GM12874 (cell line): ENCODE results near the gene CDCA3.

ENCODE experiments used
- CTCF ChIP-seq: IDR thresholded peaks from 2 replicates; pipeline ENCODE4 v1.5.1; 2011; ENCODE audit warnings: low read depth, mild to moderate bottlenecking, control low read depth, low read length, moderate library complexity; ENCODE audit not compliant: insufficient read depth

CDCA3 gene

GRCh38 chr12:6832125-6832524, 19.0 kb downstream of the CDCA3 start:
- TF ChIP-seq CTCF: no peak

- TF ChIP-seq CTCF: no peak
These were observed 19.6 kb downstream of the CDCA3 start for GRCh38 chr12:6831450-6831995.

- TF ChIP-seq CTCF: no peak
These were observed 20.1 kb downstream of the CDCA3 start for GRCh38 chr12:6830999-6831398.

GRCh38 chr12:6830286-6830890, 20.7 kb downstream of the CDCA3 start:
- TF ChIP-seq CTCF: no peak

- TF ChIP-seq CTCF: no peak
These were observed 21.4 kb downstream of the CDCA3 start for GRCh38 chr12:6829536-6830220.

- no peak for TF ChIP-seq CTCF
These were observed 22.1 kb downstream of the CDCA3 start for GRCh38 chr12:6828781-6829535.

- no peak for TF ChIP-seq CTCF
These were observed 22.9 kb downstream of the CDCA3 start, which contains the start of gene P3H3 for GRCh38 chr12:6827982-6828780. TSS of gene P3H3 (plus strand) at chr12:6828407. CDS start at chr12:6828441, 34 bp downstream.
